Body of pancreas (tissue), 4 donors: ENCODE measurements around the gene FASTKD1. TPM values are rescaled to one million over a fixed set of nuclear protein-coding genes. Genes with fewer than 3 reads are reported as not detected.

Experiments used
- ATAC-seq: fragments of 150-250 bp; one replicate; pipeline ENCODE4 v1.9.1; 2016
- DNase-seq, 4 donors: peaks; one replicate each; pipeline ENCODE4 v3.0.0-alpha.2; 2019
- H3K27ac ChIP-seq, 4 donors: fragments of 200-600 bp; sonication (generic); 1 replicate in 3 of 4; 2 replicates in 1 of 4; pipeline versions ENCODE4 v1.5.1 to v1.6.1; 2016 to 2019; ENCODE audit warnings: mild to moderate bottlenecking in 1 of 4, mixed read lengths in 1 of 4, moderate library complexity in 1 of 4
- H3K27me3 ChIP-seq, 2 donors: fragments of 200-600 bp; sonication (generic); one replicate each; pipeline ENCODE4 v1.6.0; 2016; ENCODE audit warnings: mild to moderate bottlenecking in 1 of 2
- H3K36me3 ChIP-seq, 2 donors: fragments of 200-600 bp; sonication (generic); replicated peaks in 1 of 2; 2 replicates each; pipeline ENCODE4 v1.5.1; 2016; ENCODE audit warnings: low read depth in 2 of 2; ENCODE audit not compliant: insufficient read depth in 1 of 2
- H3K4me1 ChIP-seq: fragments of 200-600 bp; sonication (generic); one replicate; pipeline ENCODE4 v1.6.0; 2016
- H3K4me3 ChIP-seq, 2 donors: fragments of 200-600 bp; sonication (generic); 1 replicate in 1 of 2; 2 replicates in 1 of 2; pipeline ENCODE4 v1.5.1; 2016 to 2019
- H3K9me3 ChIP-seq, 3 donors: fragments of 200-600 bp; sonication (generic); 1 replicate in 2 of 3; 2 replicates in 1 of 3; pipeline ENCODE4 v1.5.1; 2016
- POLR2A ChIP-seq, 3 donors: fragments of 450-650 bp; IDR thresholded peaks; one replicate each; pipeline ENCODE4 v1.6.1; 2016; ENCODE audit warnings: antibody characterized with exemption in 3 of 3, mild to moderate bottlenecking in 2 of 3
- WGBS, 2 donors: methylation state at CpG; one replicate each; pipeline ENCODE4 v1.1.5; 2017; 5-methylcytosine and 5-hydroxymethylcytosine counted together
- intact Hi-C: fragments of 100-400 bp; cut with DNase I; formaldehyde crosslinking; loops from one replicate; pipeline ENCODE4 v1.15.1; 2023
- total RNA-seq, 2 donors: library from RNA; depleted of rRNA; stranded (reverse); fragments of >200 nt; gene quantifications; one replicate each; pipeline ENCODE4 v1.1.0, GENCODE V29; 2016
- TF ChIP-seq, protein P1 (sequence below), 7 experiments: fragments of 450-650 bp in 4 of 7; fragments of 200-600 bp in 3 of 7; sonication (generic) in 3 of 7; IDR thresholded peaks; one replicate each; pipeline ENCODE4 v1.5.1; 2016 to 2019; ENCODE audit warnings: antibody characterized with exemption in 7 of 7

The FASTKD1 gene
- total RNA-seq, 2 donors from 2014 or later = 13.2 to 18.2 TPM

DNA sequence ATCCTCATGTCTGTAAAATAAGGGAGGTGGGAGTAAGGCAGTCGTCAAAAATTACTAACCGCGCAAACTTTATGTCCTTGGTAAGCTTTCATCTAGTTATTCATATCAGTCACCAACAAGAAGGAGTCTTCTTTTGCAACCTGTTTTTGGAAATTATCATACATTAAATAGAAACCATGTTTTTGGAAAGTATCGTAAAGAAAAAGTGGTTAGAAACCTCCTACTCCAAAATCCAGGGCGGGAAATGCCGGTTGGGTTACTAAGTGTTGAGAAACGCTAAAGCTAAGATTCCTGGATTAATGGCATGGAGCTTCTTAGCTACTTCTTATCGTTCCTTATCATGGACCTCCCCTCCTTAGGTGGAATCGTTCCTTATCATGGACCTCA lies 93.6 kb downstream of the FASTKD1 start:
- Histone ChIP-seq H3K9me3 (no peaks in the 10 kb centered on the region), H3K4me3 (peak overlapping the region; percentile 30 to 60), H3K27ac (peak overlapping the region in 3 of 4 donors; percentile 57 to 71 (median 69)), H3K4me1 (peaks cover 14% of the 10 kb centered on the region), H3K27me3 (no peaks in the 10 kb centered on the region), H3K36me3 (peaks cover 0 to 2% of the 10 kb centered on the region in 2 donors)
- no peak for ATAC-seq
- TF ChIP-seq, protein P1, sequence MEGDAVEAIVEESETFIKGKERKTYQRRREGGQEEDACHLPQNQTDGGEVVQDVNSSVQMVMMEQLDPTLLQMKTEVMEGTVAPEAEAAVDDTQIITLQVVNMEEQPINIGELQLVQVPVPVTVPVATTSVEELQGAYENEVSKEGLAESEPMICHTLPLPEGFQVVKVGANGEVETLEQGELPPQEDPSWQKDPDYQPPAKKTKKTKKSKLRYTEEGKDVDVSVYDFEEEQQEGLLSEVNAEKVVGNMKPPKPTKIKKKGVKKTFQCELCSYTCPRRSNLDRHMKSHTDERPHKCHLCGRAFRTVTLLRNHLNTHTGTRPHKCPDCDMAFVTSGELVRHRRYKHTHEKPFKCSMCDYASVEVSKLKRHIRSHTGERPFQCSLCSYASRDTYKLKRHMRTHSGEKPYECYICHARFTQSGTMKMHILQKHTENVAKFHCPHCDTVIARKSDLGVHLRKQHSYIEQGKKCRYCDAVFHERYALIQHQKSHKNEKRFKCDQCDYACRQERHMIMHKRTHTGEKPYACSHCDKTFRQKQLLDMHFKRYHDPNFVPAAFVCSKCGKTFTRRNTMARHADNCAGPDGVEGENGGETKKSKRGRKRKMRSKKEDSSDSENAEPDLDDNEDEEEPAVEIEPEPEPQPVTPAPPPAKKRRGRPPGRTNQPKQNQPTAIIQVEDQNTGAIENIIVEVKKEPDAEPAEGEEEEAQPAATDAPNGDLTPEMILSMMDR (IDR thresholded peaks at IDR 0.05) = no peak
- no peak for TF ChIP-seq POLR2A (IDR thresholded peaks at IDR 0.05)
- WGBS, 2 donors = 17 to 19% methylated on average over 9 of the region's 9 CpGs
- DNase-seq = no peak
- intact Hi-C loops = no loop called here

Other genes starting within 250 kb of the FASTKD1 start
- gene LRP2, start 211.3 kb downstream of the FASTKD1 start, total RNA-seq = under 1 TPM in 1 of 2 donors, not detected in 1; under 0.01 TPM
- gene BBS5, start 94.4 kb downstream of the FASTKD1 start, total RNA-seq = 10 to 100 TPM in 1 of 2 donors, 1 to 10 TPM in 1; 8.2 to 16.3 TPM
- gene KLHL41, start 64.2 kb downstream of the FASTKD1 start, total RNA-seq = 1 to 10 TPM; 1.3 TPM
- 10 to 100 TPM; 22.3 to 25.1 TPM for gene PPIG, start 10.5 kb upstream of the FASTKD1 start, total RNA-seq
- gene CFAP210, start 120.5 kb upstream of the FASTKD1 start, total RNA-seq = not detected
- gene PHOSPHO2, start 120.6 kb upstream of the FASTKD1 start, total RNA-seq = 1 to 10 TPM in 1 of 2 donors, under 1 TPM in 1; 0.66 to 6.7 TPM
- gene KLHL23, start 160.0 kb upstream of the FASTKD1 start, total RNA-seq = 1 to 10 TPM; 3.6 to 5.4 TPM
- gene SSB, start 225.0 kb upstream of the FASTKD1 start, total RNA-seq = 10 to 100 TPM; 36.6 to 46.4 TPM